ENCODE results near the gene FSIP2. TPM values are rescaled to one million over a fixed set of nuclear protein-coding genes. Genes with fewer than 3 reads are reported as not detected.

The FSIP2 gene
- total RNA-seq, 1 donor from 2014 or later, result 12.7 TPM

GRCh38 chr2:185782223-185782769 is 43.7 kb downstream of the FSIP2 start:
- no peak for TF ChIP-seq EZH2 (IDR thresholded peaks at IDR 0.05)
- DNase-seq (ENCODE audit: low spot score), result no peak
- H3K4me1 ChIP-seq, result no peaks in the 10 kb centered on the region
- no peaks in the 10 kb centered on the region for H3K9me3 Mint-ChIP-seq
- no peak overlapping the region for H2AFZ ChIP-seq (replicated peaks)
- H3K4me1 Mint-ChIP-seq, result no peaks in the 10 kb centered on the region
- no peak overlapping the region for H3K4me3 Mint-ChIP-seq
- H3K36me3 ChIP-seq, result no peaks in the 10 kb centered on the region
- H3K27ac ChIP-seq, result no peak overlapping the region
- H3K4me3 ChIP-seq, result no peak overlapping the region
- no peaks in the 10 kb centered on the region for H3K9me3 ChIP-seq (ENCODE audit: low read depth)
- H3K27me3 Mint-ChIP-seq (ENCODE audit: insufficient read depth, low read depth), result no peaks in the 10 kb centered on the region
- H3K4me2 ChIP-seq, result no peak overlapping the region
- H3K9ac ChIP-seq, result no peak overlapping the region
- no peaks in the 10 kb centered on the region for H3K36me3 Mint-ChIP-seq
- no peaks in the 10 kb centered on the region for H3K79me2 ChIP-seq (ENCODE audit: low read depth)
- no peaks in the 10 kb centered on the region for H4K20me1 ChIP-seq (ENCODE audit: low read depth)
- no peak overlapping the region for H3K27ac Mint-ChIP-seq
- no peaks in the 10 kb centered on the region for H3K27me3 ChIP-seq
- H3F3A ChIP-seq (ENCODE audit: low read depth), result no peaks in the 10 kb centered on the region

- H3K27me3 Mint-ChIP-seq (ENCODE audit: insufficient read depth, low read depth), result no peaks in the 10 kb centered on the region
- no peaks in the 10 kb centered on the region for H3K79me2 ChIP-seq (ENCODE audit: low read depth)
- H3K9me3 ChIP-seq (ENCODE audit: low read depth), result no peaks in the 10 kb centered on the region
- no peak overlapping the region for H3K27ac ChIP-seq
- DNase-seq (ENCODE audit: low spot score), result no peak
- H4K20me1 ChIP-seq (ENCODE audit: low read depth), result no peaks in the 10 kb centered on the region
- no peaks in the 10 kb centered on the region for H3K9me3 Mint-ChIP-seq
- no peak overlapping the region for H3K4me2 ChIP-seq
- no peaks in the 10 kb centered on the region for H3K27me3 ChIP-seq
- no peak overlapping the region for H2AFZ ChIP-seq (replicated peaks)
- no peaks in the 10 kb centered on the region for H3K4me1 Mint-ChIP-seq
- H3K4me3 Mint-ChIP-seq, result no peak overlapping the region
- H3K4me1 ChIP-seq, result no peaks in the 10 kb centered on the region
- no peaks in the 10 kb centered on the region for H3K36me3 Mint-ChIP-seq
- H3K27ac Mint-ChIP-seq, result no peak overlapping the region
- no peak overlapping the region for H3K9ac ChIP-seq
- no peak overlapping the region for H3K4me3 ChIP-seq
- TF ChIP-seq EZH2phosphoT487 (IDR thresholded peaks at IDR 0.05), result no peak
- no peak for TF ChIP-seq CTCF (IDR thresholded peaks at IDR 0.05)
- TF ChIP-seq EZH2 (IDR thresholded peaks at IDR 0.05), result no peak
- H3K36me3 ChIP-seq, result no peaks in the 10 kb centered on the region
- H3F3A ChIP-seq (ENCODE audit: low read depth), result no peaks in the 10 kb centered on the region
Measured at GRCh38 chr2:185785156-185785555, 46.6 kb downstream of the FSIP2 start.

- Histone ChIP-seq H3K4me3 (no peak overlapping the region), H3K4me2 (no peak overlapping the region), H3F3A (ENCODE audit: low read depth) (no peaks in the 10 kb centered on the region), H3K9ac (no peak overlapping the region), H3K27ac (no peak overlapping the region), H3K27me3 (no peaks in the 10 kb centered on the region), H2AFZ (replicated peaks) (no peak overlapping the region), H3K4me1 (no peaks in the 10 kb centered on the region), H3K36me3 (peaks cover 2% of the 10 kb centered on the region), H3K79me2 (ENCODE audit: low read depth) (no peaks in the 10 kb centered on the region), H3K9me3 (ENCODE audit: low read depth) (no peaks in the 10 kb centered on the region), H4K20me1 (ENCODE audit: low read depth) (no peaks in the 10 kb centered on the region)
- DNase-seq (ENCODE audit: low spot score), result no peak
- H3K4me1 Mint-ChIP-seq, result no peaks in the 10 kb centered on the region
- H3K9me3 Mint-ChIP-seq, result no peaks in the 10 kb centered on the region
- H3K4me3 Mint-ChIP-seq, result no peak overlapping the region
- H3K27me3 Mint-ChIP-seq (ENCODE audit: insufficient read depth, low read depth), result no peaks in the 10 kb centered on the region
- H3K27ac Mint-ChIP-seq, result no peak overlapping the region
- TF ChIP-seq EZH2phosphoT487 (IDR thresholded peaks at IDR 0.05), result no peak
- no peak for TF ChIP-seq EZH2 (IDR thresholded peaks at IDR 0.05)
- no peak for TF ChIP-seq CTCF (IDR thresholded peaks at IDR 0.05)
- peaks cover 1% of the 10 kb centered on the region for H3K36me3 Mint-ChIP-seq
Measured at GRCh38 chr2:185785851-185786473, 47.4 kb downstream of the FSIP2 start.
